Endothelial cell of hepatic sinusoid (primary cell): Measurements from ENCODE around the gene CIZ1.

Experiments used
- in situ Hi-C: cut with HindIII; loops from 2 replicates; pipeline ENCODE4 v1.10.0; 2017; ENCODE audit warnings: low sequenced_read_pairs

CIZ1 gene

DNA sequence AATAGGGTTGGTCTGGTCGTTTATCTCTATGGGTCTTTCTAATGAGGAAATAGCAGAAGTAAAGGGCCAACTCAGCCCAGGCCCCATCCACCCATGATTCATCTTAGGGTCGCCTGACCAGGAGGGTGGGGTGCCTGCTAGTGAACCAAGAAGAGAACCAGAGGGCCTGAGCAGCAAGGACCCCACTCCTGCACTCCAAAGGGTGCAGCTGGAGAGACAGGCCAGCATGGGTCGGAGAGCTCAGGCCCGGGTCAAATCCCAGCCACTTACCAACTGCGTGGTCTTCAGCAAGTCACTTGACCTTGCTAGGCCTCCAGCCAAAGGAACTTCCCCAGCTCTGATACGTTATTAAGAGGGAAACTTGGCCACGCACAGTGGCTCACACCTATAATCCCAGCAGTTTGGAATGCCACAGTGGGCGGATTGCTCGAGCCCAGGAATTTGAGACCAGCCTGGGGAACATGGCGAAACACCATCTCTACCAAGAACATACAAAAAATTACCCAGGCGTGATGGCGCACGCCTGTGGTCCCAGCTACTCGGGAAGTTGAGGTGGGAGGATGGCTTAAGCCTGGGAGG lies 27.0 kb downstream of the CIZ1 start:
- in situ Hi-C loops: no loop called here

DNA sequence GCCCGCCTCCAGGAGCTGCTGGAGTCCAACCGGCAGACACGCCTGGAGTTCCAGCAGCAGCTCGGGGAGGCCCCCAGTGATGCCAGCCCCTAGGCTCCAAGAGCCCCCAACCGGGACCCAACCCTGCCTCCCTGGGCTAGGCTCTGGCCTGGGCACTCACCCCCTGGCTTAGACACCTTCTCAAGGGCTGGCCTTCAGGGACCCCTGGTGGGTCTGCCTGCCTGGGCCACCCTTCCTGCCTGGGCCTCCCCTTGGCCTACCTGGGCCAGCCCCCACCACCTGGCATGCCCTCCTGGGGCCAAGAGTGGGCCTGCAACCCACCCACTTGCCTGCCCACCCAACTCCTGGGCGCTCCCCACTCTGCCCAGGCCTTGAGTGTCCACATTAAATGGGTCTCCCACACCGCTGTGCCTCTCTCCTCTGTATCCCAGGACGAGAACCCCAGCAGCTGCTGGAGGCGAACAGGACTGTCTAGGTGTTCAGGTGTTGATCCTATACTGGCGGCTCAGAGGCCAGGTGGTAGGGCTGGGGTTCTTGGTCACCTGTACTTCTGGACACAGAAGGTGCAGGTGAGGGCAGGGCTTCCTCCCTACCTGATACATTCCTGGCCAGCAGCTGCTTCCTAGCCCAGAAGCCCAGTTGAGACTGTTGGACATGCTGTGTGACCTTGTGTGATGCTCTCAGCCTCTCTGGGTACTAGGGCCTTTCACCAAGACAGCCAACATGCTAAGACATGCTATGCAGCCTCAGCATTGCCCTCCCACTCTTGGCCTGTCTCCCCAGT lies 27.7 kb downstream of the CIZ1 start:
- in situ Hi-C loops: no loop called here

DNA sequence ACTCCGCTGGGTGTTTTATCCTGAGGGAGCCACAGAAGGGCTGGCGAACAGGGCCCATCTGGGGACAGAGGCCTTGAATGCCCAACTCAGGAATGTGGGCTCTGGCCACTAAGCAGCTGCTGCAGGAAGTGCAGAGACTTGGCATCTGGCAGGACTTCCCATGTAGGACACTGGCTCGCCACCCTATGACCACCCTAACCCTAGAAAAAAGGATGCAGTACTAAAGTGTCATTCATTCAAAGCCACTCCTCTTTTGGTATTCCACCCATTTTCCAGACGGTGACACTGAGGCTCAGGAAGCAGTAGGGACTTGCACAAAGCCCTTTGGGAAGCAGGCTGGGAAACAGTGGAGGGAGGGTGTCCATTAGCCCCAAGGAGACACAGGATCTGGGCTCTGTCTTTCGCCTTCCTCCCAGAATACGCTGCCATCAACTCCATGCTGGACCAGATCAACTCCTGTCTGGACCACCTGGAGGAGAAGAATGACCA lies 28.3 kb downstream of the CIZ1 start:
- in situ Hi-C loops: no loop called here

DNA sequence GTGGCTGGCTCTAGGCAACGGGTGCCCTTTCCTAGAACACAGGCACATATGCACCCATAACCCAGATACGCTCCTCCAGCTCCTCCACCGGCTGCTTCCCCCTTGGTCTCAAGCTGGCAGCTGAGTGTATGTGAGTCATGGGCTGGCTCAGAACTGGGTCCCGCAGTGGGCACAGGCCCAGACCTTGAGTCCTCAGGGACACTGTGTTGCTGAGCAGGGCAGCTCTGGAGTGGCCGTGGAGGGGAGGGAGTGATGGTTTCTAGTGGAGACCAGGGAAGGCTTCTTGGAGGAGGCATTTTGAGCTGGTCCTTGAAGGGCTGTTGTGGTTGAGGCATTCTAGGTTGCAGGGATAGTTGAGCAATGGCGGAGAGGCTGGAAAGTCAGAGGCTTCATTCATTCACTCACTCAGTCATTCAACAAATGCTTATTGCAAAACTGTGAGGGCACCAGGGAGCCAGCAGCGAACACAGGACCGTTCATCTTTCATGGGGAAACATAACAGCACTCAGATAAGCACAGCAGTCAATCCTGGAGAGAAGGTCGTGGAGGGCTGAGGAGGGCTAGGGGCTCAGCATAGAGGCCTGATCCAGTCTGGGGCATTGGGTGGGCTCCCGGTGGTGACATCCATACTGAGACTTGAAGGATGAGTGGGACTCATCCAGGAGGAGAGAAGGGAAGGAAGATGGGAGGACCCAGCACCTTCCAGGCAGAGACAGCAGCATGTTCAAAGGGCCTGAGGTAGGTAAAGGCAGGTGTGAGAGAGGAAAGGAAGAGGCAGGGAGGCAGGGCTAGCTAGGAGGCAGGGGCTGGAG lies 29.0 kb downstream of the CIZ1 start:
- in situ Hi-C loops: no loop called here

DNA sequence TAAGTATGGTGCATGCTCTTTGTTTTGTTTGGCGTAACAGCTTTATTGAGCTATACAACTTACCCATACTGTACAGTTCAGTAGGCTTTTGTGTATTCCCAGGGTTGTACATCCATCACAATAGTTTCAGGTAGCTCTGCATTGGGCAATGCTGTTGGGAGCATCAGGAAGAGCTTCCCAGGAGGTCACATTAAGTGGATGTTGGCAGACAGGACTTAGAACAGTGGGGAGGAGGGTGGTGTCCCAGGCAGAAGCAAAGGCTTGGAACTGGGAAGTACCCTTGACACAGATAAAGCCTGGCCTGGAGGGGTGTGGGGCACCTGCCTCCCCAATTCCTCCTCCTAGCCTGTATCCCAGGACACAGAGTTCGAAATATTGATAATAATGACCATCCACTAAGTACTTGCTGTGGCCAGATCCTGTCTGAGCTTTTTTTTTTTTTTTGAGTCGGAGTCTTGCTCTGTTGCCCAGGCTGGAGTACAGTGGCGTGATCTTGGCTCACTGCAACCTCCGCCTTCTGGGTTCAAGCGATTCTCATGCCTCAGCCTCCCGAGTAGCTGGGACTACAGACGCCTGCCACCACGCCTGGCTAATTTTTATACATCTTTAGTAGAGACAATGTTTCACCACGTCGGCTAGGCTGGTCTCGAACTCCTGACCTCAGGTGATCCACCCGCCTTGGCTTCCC lies 30.0 kb downstream of the CIZ1 start:
- in situ Hi-C loops: no loop called here

DNA sequence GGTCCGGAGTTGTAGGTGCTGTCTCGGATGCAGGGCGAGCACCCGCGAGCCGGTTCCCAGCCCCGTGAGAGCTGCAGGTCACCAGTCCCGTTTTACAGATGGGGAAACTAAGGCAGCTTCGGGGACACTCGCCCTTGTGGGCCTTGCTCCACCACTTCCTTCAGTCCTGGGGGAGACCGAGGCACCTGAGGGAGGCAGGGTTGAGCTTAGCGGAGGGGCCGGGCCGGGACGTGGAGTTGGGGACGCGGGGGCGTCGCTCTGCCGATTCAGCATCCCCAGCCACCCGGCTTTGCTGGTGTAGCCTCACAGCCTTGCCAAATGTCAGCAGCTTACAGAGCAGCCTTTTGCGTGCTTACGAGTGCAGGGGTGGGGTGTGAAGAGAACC lies 30.8 kb downstream of the CIZ1 start:
- in situ Hi-C loops: no loop called here

DNA sequence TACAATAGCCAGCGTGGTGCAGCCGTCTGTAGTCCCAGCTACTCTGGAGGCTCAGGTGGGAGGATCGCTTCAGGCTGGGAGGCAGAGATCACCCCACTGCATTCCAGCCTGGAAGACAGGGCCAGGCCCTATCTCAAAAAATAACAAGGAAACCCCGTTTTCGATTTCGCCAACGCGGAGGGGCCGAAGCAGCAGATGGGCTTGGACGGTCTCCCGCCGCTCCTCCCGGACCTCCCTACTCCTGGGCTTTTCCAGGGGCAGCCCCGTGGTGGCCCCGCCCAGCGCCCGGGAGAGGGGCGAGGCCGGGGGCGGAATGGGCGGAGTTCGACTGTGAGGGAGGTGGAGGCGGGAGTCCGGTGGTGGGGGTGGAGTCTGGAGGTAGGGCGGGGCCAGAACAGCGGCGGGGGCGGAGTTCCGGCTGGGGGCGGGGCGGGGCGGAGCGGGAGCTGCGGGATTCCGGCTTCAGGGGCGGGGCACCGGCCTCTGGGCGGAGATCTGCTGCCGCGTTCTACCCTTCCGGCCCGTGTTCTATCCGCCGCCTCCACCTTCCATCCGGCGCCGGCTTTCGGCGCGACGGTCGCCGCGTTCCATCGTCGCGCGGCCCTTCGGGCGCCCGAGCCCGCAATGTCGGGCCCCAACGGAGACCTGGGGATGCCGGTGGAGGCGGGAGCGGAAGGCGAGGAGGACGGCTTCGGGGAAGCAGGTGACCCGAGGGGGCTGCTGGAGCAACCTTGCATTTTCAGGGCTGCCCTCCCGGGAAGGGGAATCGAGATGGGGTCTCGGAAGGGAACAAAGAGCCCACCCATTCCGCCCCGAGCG lies 31.4 kb downstream of the CIZ1 start, which contains the start of gene BBLN:
BBLN (plus strand) TSS at position 482 of the 819 bp plus-strand sequence; CDS start at position 625, 143 bp downstream.
- in situ Hi-C loops: no loop called here

DNA sequence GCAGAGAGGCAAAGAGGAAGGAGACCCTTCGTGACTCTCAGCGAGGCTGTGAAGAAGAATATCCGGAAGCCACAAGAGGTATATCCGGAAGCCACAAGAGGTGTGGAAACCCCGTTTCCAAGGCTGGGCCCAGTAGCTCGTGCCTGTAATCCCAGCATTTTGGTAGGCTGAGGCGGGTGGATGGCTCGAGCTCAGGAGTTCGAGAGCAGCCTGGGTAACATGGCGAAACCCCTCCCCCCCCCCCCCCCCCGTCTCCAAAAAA lies 31.9 kb downstream of the CIZ1 start:
- in situ Hi-C loops: no loop called here

DNA sequence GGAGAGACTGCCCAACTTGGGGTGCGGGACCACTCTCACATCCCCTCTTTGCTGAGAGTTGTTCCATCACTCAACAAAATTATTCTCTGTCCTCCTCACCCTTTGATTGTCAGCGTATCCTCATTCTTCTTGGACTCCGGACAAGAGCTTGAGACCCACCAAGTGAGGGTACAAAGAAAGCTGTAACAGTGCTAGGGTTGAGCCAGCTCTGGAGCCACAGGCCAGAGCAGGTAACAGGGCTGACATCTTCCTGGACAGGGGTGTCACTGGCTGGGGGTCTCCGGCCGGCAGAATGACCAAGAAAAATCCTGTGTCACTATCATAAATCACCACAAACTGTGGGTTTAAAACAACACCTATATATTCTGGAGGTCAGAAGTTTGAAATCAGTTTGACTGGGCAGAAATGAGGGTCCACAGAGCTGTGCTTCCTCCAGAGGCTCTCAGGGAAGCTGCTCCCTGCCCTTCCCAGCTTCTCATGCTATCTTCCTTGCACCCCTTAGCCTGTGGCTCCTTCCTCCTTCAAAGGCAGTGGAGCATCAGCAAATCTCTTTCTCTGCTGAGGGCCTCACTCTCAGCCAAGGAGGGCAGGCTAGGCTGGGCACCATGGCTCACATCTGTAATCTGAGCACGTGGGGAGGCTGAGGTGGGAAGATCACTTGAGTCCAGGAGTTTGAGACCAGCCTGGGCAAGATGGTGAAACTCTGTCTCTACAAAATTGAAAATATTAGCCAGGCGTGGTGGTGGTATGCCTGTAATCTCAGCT lies 35.5 kb downstream of the CIZ1 start:
- in situ Hi-C loops: no loop called here

DNA sequence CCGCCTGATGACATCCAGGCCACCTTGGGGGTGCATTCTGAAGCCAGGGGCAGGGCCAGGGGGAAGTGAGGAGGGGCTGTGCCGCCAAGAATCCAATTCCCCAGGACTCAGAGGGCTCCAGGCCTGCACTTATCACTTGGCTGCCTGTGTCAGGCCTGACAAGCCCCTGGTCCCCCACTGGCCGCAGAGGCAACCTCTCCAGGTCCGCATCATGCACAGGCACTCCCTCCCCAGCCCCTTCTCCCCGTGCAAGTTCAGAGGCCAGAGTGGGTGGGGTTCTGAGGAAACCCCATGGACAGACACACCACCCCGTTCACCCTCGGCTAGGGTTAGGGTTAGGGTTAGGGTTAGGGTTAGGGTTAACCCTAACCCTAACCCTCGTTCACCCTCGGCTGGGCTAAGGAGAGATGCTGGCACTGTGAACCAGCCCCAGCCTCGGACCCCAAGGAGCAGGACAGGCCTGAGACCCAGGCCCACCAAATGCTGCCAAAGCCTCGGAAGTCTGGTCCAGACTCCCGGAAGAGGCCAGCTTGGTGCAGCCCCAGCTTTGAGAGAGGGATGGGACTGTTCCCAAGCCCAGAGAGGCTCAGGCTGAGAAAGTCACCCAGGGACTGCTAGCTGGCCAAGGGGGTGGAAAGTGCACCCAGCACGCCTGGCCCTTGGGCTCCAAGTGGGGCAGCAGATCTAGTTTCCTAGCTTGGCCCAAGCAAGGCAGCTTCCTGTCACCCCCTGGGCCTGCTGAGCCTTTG lies 37.3 kb downstream of the CIZ1 start:
- in situ Hi-C loops: no loop called here

DNA sequence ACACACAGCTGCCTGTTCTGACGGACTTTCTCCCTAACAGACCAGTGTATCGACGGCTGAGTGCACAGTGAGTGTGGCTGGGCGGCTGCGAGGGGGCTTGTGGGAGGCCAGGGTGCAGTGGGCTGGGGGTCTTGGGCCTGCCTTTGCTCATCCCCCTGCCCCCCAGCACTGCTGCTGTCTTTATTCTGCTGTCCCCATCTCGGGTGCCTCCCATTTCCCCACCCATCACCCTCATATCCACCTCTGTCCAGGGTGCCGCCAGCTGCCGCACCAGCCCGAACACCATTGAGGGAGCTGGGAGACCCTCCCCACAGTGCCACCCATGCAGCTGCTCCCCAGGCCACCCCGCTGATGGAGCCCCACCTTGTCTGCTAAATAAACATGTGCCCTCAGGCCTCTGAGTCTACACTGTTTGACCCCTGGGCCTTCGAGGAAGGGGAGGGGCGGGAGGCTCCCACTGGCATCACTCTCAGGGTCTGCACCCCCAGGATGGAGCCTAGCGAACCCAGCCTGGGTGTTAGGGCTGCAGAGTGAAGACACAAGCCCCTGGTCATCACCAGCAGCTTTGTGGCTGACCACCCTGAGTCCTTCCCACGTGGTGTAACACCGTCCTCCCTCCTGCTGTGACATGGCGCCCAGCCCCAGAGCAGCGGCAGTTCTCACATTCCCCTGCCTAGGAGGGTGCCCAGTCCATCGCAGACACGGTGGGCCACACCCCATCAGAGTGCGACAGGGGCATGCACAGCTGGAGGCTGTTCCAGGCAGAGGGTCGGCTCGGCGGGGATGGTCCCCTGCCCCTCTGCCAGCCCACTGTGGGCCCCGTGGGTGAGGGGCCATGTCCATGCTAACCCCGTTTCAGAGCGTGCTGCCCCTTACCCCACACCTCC lies 38.1 kb downstream of the CIZ1 start:
- in situ Hi-C loops: no loop called here

DNA sequence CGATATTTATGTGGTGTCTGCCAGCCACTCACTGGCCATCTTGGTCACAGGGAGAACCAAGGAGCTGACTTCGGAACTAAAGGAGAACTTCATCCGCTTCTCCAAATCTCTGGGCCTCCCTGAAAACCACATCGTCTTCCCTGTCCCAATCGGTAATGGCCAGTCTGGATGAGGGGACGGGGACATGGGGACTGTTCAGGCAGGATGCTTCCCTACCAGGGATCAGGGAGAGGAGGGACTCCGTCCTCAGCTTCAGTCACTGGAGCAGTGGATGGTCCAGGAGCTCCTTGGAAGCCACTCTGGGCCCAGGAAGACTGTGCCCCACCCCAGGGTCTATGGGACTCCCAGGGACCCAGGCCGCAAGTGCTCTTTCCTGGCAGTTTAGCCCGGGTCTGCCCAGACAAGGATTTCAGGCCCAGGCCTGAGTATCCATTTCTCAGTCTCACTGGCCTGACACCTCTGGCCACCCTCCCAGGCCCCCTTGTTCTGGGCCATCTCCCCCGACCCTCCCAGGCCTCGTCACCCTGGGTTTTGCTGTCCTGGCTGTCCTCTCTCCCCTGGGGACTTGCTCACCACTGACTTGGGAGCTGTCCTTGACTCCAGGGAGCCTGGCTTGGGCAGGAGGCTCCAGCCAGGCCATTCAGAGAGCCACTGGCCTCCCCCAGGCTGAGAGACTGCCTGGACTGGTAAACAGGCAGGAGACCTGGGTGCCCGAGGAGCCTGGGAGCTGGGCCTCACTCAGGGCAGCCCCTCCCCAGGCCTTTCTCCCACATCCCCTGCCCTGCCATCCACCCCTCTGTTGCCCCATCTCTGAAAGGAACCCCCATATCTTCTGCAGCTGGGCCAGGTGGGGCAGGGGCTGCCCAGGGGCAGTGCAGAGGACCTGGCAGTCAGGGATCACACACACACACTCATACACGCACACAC lies 39.0 kb downstream of the CIZ1 start:
- in situ Hi-C loops: no loop called here

DNA sequence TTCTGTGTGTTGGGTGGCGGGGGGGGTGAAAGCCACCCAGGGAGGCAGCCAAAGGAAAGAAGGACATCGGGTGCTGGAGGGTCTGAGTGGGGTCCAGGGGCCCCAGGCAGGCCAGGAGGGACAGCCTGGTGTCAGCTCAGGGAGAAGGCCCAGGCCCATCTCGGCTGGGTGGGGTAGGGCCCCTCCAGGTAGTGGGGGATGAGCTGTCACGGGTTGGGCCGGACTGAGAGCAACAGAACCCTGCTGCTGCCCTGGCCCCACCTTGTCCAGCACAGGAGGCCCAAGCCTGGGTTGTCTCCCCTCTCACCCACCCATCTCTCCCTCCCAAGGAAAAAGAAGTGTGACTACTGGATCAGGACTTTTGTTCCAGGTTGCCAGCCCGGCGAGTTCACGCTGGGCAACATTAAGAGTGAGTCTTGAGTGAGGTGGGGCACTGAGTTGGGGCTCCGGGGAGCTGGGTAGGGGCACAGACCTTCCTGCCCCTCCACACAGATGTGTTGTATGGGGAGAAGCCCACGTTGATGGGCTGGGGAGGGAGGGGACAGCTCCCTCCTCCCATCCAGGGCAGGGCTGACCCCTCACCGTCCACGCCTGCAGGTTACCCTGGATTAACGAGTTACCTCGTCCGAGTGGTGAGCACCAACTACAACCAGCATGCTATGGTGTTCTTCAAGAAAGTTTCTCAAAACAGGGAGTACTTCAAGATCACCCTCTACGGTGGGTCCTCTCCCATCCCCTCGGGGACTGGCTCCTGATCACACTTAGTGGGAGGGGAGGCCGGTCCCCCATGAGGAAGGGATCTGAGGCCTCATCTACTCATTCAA lies 39.9 kb downstream of the CIZ1 start:
- in situ Hi-C loops: no loop called here

DNA sequence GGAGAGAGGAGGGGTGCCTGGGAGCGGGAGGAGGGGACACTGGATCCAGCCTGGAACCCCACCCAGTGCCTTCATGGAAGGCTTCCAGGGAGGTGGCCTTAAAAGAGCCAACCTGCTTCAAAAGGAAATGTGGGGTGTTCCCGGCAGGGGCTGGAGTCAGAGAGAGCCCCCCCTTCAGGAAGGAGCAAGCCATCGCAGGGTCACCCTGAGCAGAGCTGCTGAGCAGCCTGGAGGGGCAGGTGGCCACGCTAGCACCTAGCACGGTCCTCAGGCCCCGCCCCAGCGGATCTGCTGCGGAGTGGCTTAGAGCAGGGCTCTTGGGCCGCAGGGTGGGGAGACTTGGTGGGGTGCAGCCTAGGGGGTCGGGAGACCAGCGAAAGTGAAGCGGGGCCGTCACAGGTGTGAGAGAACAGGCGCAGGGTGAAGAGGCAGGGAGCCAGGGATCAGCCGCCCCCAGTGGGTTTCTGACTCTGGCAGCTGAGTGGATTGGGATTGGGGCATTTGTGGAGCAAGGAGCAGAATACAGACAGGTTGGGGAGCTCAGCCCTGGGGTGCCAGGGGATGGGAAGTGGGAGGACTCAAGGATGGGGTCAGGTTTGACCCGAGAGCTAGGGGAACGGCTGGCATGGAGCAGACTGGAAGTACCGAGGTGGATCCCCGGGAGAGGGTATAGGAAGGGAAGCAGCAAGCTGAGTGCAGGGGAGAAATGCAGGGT lies 40.6 kb downstream of the CIZ1 start:
- in situ Hi-C loops: no loop called here

DNA sequence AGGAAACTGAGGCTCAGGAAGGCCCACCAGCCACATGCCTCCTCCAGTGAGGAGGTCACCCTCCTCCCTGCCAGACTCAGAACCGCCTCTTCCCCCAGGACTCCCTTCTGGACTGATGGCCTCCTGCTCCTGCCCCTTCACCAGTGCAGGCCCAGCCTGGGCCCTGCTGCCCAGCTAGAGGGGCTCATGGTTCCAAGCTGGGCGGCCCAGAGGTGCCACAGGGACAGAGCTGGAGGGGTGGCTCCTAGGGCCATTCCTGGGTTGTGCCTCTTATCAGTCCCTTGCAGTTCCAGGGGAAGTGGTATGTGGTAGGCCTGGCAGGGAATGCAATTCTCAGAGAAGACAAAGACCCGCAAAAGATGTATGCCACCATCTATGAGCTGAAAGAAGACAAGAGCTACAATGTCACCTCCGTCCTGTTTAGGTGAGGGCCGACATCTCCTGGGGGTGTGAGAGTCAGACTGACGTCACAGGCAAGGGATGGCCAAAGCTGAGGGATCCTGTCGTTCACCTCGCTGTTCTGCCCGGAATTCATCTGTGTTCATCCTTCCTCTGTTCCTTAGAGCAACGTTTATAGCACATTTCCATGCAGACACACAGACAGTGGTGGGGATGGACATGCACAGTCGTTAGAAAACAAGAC lies 41.3 kb downstream of the CIZ1 start:
- in situ Hi-C loops: no loop called here
